NCI-H1092 treated with DMSO at 0.1 percent for 48 hours (cell line): Measurements from ENCODE around the gene SPDYE3.
"Not testable (repeated sequence)": the region's sequence is repeated elsewhere in the genome, so short reads cannot be mapped to it uniquely, and the experiment has no call there.

ENCODE experiments used
- DNase-seq: peaks from one replicate; lab custom pipeline; 2025; lab: John Stamatoyannopoulos, UW

The SPDYE3 gene

GRCh38 chr7:100349757-100350156, 42.3 kb downstream of the SPDYE3 start:
- DNase-seq: no peak

- no peak for DNase-seq
Measured at GRCh38 chr7:100351657-100352058, 44.2 kb downstream of the SPDYE3 start.

GRCh38 chr7:100352230-100352781, 44.8 kb downstream of the SPDYE3 start:
- DNase-seq: not testable (repeated sequence)

GRCh38 chr7:100352984-100353684, 45.6 kb downstream of the SPDYE3 start:
- DNase-seq: no peak

- DNase-seq: no peak
Measured at GRCh38 chr7:100353685-100354330, 46.3 kb downstream of the SPDYE3 start.

- no peak for DNase-seq
Measured at GRCh38 chr7:100356416-100357068, 49.0 kb downstream of the SPDYE3 start.

GRCh38 chr7:100357131-100357561, 49.6 kb downstream of the SPDYE3 start:
- DNase-seq: no peak

GRCh38 chr7:100358027-100358856, 50.7 kb downstream of the SPDYE3 start, which contains the start of gene PILRB:
TSS of gene PILRB (plus strand) at chr7:100358117. CDS start at chr7:100358303, 186 bp downstream.
- no peak for DNase-seq

- no peak for DNase-seq
Measured at GRCh38 chr7:100358857-100359212, 51.3 kb downstream of the SPDYE3 start.

GRCh38 chr7:100360135-100360854, 52.8 kb downstream of the SPDYE3 start:
- DNase-seq: no peak

- no peak for DNase-seq
Measured at GRCh38 chr7:100363098-100363497, 55.6 kb downstream of the SPDYE3 start.

- not testable (repeated sequence) for DNase-seq
Measured at GRCh38 chr7:100363797-100364196, 56.3 kb downstream of the SPDYE3 start.

GRCh38 chr7:100364480-100364879, 57.0 kb downstream of the SPDYE3 start:
- DNase-seq: no peak

GRCh38 chr7:100365998-100366367, 58.5 kb downstream of the SPDYE3 start:
- not testable (repeated sequence) for DNase-seq

- no peak for DNase-seq
Measured at GRCh38 chr7:100366411-100367250, 59.1 kb downstream of the SPDYE3 start.

- no peak for DNase-seq
Measured at GRCh38 chr7:100367251-100367620, 59.7 kb downstream of the SPDYE3 start.

GRCh38 chr7:100367676-100368613, 60.4 kb downstream of the SPDYE3 start:
- DNase-seq: no peak

- no peak for DNase-seq
Measured at GRCh38 chr7:100369105-100369504, 61.6 kb downstream of the SPDYE3 start.

GRCh38 chr7:100370303-100370702, 62.8 kb downstream of the SPDYE3 start:
- no peak for DNase-seq
